Gastroesophageal sphincter (tissue), 4 donors: Measurements from ENCODE around the gene APOBEC3F. TPM values are rescaled to one million over a fixed set of nuclear protein-coding genes. Genes with fewer than 3 reads are reported as not detected.
"Not testable (repeated sequence)": the region's sequence is repeated elsewhere in the genome, so short reads cannot be mapped to it uniquely, and the experiment has no call there.

Experiments used
- ATAC-seq: fragments of 150-250 bp; one replicate; pipeline ENCODE4 v1.9.1; 2016; ENCODE audit warnings: mild to moderate bottlenecking, moderate library complexity
- H3K27ac ChIP-seq, 4 donors: fragments of 200-600 bp; sonication (generic) in 3 of 4; 1 replicate in 3 of 4; 2 replicates in 1 of 4; pipeline ENCODE4 v1.5.1; 2016 to 2019
- H3K27me3 ChIP-seq: fragments of 200-600 bp; sonication (generic); one replicate; pipeline ENCODE4 v1.5.1; 2019
- H3K36me3 ChIP-seq, 2 donors: fragments of 200-600 bp; sonication (generic); one replicate each; pipeline ENCODE4 v1.5.1; 2019; ENCODE audit warnings: control low read depth in 1 of 2
- H3K4me1 ChIP-seq, 3 donors: fragments of 200-600 bp; sonication (generic); 1 replicate in 2 of 3; 2 replicates in 1 of 3; pipeline ENCODE4 v1.5.1; 2016 to 2019; ENCODE audit warnings: control low read depth in 2 of 3
- H3K4me3 ChIP-seq, 2 donors: fragments of 200-600 bp; sonication (generic); one replicate each; pipeline ENCODE4 v1.5.1; 2019; ENCODE audit warnings: mild to moderate bottlenecking in 1 of 2, moderate library complexity in 1 of 2
- H3K9me3 ChIP-seq, 3 donors: fragments of 200-600 bp; sonication (generic); one replicate each; pipeline ENCODE4 v1.5.1; 2017 to 2019; ENCODE audit warnings: control low read depth in 2 of 3
- CTCF ChIP-seq, 4 experiments: fragments of 200-600 bp in 2 of 4; fragments of 450-650 bp in 2 of 4; sonication (generic) in 1 of 4; IDR thresholded peaks; one replicate each; pipeline ENCODE4 v1.5.1; 2017 to 2019; ENCODE audit warnings: antibody characterized with exemption in 4 of 4, mild to moderate bottlenecking in 2 of 4, moderate library complexity in 2 of 4
- EP300 ChIP-seq: sonication (generic); formaldehyde crosslinking; IDR thresholded peaks from one replicate; pipeline ENCODE4 v1.6.1; 2017; ENCODE audit warnings: antibody characterized with exemption, mild to moderate bottlenecking
- POLR2A ChIP-seq, 2 donors: fragments of 450-650 bp; IDR thresholded peaks; one replicate each; pipeline ENCODE4 v1.6.1; 2017; ENCODE audit warnings: antibody characterized with exemption in 2 of 2, mild to moderate bottlenecking in 2 of 2, moderate library complexity in 1 of 2
- POLR2AphosphoS5 ChIP-seq: sonication (generic); formaldehyde crosslinking; IDR thresholded peaks from one replicate; pipeline ENCODE4 v1.6.1; 2017; ENCODE audit warnings: antibody characterized with exemption
- WGBS, 2 donors: methylation state at CpG; one replicate each; pipeline ENCODE4 v1.1.5; 2018; ENCODE audit warnings: low coverage in 1 of 2; 5-methylcytosine and 5-hydroxymethylcytosine counted together
- total RNA-seq, 4 donors: library from RNA; depleted of rRNA; stranded (reverse); fragments of >200 nt; gene quantifications; one replicate each; pipeline ENCODE4 v1.1.0, GENCODE V29; 2016

Gene APOBEC3F
- total RNA-seq, 4 donors from 2014 or later: 0.57 to 4.0 (median 1.9) TPM

DNA sequence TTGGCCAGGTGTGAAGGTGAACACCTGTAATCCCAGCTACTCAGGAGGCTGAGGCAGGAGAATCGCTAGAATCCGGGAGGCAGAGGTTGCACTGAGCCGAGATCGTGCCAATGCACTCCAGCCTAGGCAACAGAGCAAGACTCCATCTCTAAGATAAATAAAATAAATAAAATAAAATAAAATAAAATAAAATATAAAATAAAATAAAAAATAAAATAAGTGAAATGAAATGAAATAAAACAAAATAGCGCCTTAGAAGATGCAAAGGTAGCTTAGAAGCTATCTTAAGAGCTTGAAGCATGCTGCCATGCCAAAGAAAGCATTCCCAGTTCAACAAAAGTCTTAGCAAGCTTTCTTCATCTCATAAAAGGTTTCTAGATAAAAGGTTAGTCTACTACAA lies 33.5 kb upstream of the APOBEC3F start:
- Histone ChIP-seq H3K4me3 (no peak overlapping the region), H3K27me3 (no peaks in the 10 kb centered on the region), H3K36me3 (no peaks in the 10 kb centered on the region), H3K27ac (no peak overlapping the region), H3K4me1 (peaks cover 0 to 11% (median 0%) of the 10 kb centered on the region in 3 donors), H3K9me3 (no peaks in the 10 kb centered on the region)
- 89 to 90% methylated on average over 5 of the region's 5 CpGs for WGBS, 2 donors
- TF ChIP-seq CTCF (IDR thresholded peaks at IDR 0.05) (no peak), EP300 (no peak), POLR2A (IDR thresholded peaks at IDR 0.05) (no peak), POLR2AphosphoS5 (no peak)
- ATAC-seq: no peak

DNA sequence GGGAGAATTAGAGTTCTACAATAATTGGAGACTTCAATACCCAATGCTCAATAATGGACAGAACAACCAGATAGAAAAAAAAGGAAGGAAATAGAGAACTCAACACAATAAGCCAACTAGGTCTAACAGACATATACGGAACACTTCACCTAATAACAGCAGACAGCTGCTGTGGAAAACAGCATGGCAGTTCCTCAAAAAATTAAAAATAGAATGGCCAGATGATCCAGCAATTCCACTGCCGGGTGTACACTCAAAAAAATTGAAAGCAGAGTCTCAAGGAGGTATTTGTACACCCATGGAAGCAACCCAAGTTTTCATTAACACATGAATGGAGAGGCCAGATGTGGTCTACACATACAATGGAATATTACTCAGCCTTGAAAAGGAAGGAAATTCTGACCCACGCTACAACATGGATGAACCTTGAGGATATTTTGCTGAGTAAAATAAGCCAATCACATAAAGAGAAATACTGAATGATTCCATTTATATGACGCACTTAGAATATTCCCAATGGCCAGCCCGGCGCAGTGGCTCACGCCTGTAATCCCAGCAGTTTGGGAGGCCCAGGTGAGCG lies 32.3 kb upstream of the APOBEC3F start:
- H3K36me3 ChIP-seq, H3K9me3 ChIP-seq, H3K4me1 ChIP-seq, H3K4me3 ChIP-seq, ATAC-seq, H3K27ac ChIP-seq, H3K27me3 ChIP-seq: not testable (repeated sequence)
- 70 to 74% methylated on average over 8 of the region's 8 CpGs for WGBS, 2 donors

- Histone ChIP-seq H3K27me3 (no peaks in the 10 kb centered on the region), H3K27ac (no peak overlapping the region), H3K4me3 (no peak overlapping the region), H3K4me1 (peaks cover 0 to 21% (median 9%) of the 10 kb centered on the region in 3 donors), H3K9me3 (no peaks in the 10 kb centered on the region), H3K36me3 (no peaks in the 10 kb centered on the region)
- TF ChIP-seq POLR2A (IDR thresholded peaks at IDR 0.05): no peak
- TF ChIP-seq EP300: no peak
- TF ChIP-seq POLR2AphosphoS5: no peak
- no peak for TF ChIP-seq CTCF (IDR thresholded peaks at IDR 0.05)
- 82% methylated on average over 2 of the region's 15 CpGs; no CpG with 5 or more reads in 1 of the 2 donors for WGBS, 2 donors
- ATAC-seq: no peak
Observed at GRCh38 chr22:39010946-39011345, 29.7 kb upstream of the APOBEC3F start.

DNA sequence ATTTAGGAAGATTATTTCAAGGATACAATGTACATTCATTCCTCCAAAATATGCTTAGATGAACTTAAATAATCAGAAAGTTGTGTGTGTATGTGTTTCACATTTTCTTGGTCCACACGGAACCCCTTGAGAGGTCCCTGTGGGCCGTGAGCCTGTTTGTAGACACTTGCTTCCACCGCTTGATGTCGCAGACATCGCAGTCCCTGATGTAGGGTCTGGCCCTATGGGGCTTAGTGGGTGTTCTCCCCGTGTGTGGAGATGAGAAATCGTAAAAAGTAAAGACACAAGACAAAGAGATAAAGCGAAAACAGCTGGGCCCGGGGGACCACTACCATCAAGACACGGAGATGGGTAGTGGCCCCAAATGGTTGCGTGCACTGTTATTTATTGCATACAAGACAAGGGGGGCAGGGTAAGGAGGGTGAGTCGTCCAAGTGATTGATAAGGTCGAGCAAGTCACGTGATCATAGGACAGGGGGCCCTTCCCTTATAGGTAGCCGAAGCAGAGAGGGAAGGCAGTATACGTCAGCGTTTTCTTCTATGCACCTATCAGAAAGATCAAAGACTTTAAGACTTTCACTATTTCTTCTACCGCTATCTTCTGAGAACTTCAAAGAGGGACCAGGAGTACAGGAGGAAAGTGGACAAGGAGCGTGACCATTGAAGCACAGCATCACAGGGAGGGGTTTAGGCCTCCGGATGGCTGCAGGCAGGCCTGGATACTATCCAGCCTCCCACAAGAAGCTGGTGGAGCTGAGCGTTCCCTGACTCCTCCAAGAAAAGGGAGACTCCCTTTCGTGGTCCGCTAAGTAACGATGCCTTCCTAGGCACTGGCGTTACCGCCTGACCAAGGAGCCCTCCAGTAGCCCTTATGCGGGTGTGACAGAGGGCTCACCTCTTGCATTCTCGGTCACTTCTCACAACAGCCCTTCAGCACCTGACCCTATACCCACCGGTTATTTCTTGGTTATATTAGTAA lies 27.8 kb upstream of the APOBEC3F start:
- Histone ChIP-seq H3K27ac (peak overlapping the region in 1 of 4 donors; percentile 87), H3K9me3 (no peaks in the 10 kb centered on the region), H3K4me3 (no peak overlapping the region), H3K27me3 (no peaks in the 10 kb centered on the region), H3K4me1 (peaks cover 0 to 21% (median 9%) of the 10 kb centered on the region in 3 donors), H3K36me3 (peaks cover 0 to 1% of the 10 kb centered on the region in 2 donors)
- 82 to 90% methylated on average over 25 to 29 of the region's 29 CpGs for WGBS, 2 donors
- no peak for ATAC-seq
- TF ChIP-seq POLR2A (IDR thresholded peaks at IDR 0.05) (no peak), POLR2AphosphoS5 (no peak), CTCF (IDR thresholded peaks at IDR 0.05) (no peak), EP300 (no peak)

- Histone ChIP-seq H3K4me1 (peaks cover 0 to 21% (median 9%) of the 10 kb centered on the region in 3 donors), H3K4me3 (peak overlapping the region; percentile 39 to 58), H3K27ac (peak overlapping the region; percentile 70 to 87 (median 80))
- ATAC-seq, H3K27me3 ChIP-seq, H3K9me3 ChIP-seq, H3K36me3 ChIP-seq: not testable (repeated sequence)
- 70 to 85% methylated on average over 4 to 6 of the region's 6 CpGs for WGBS, 2 donors
Observed at GRCh38 chr22:39013561-39013941, 27.1 kb upstream of the APOBEC3F start.
